A673 (cell line): ENCODE results near the gene NXPH2. TPM values are rescaled to one million over a fixed set of nuclear protein-coding genes. Genes with fewer than 3 reads are reported as not detected.

Experiments used
- BruUV-seq: library from RNA; stranded (reverse); fragments of 400-500 nt; replicated peaks from 2 replicates; lab custom pipeline; 2021; lab: Mats Ljungman, UMichigan
- CTCF ChIA-PET: fragments of 300-600 bp; sonication (Branson Sonifier 250); formaldehyde crosslinking; loops from one replicate; lab custom pipeline; 2022; ENCODE audit warnings: antibody characterized with exemption; lab: Charles Lee
- POLR2A ChIA-PET: fragments of 300-600 bp; sonication (Branson Sonifier 250); formaldehyde crosslinking; loops from one replicate; lab custom pipeline; 2022; ENCODE audit warnings: antibody characterized with exemption; ENCODE audit not compliant: low non-redundant PET; lab: Charles Lee
- DNase-seq: peaks from one replicate; pipeline ENCODE4 v3.0.0-alpha.2; 2015; ENCODE audit warnings: low spot score
- H3K27ac ChIP-seq: fragments of 200-600 bp; sonication (generic); 2 replicates; pipeline ENCODE4 v1.5.1; 2016; ENCODE audit warnings: mixed run types, low read depth, mild to moderate bottlenecking, mixed read lengths, antibody characterized with exemption, low read length; ENCODE audit not compliant: poor library complexity, severe bottlenecking
- H3K27me3 ChIP-seq: fragments of 200-600 bp; sonication (generic); replicated peaks from 2 replicates; pipeline ENCODE4 v1.6.1; 2017; ENCODE audit warnings: mixed run types, low read depth, mild to moderate bottlenecking, mixed read lengths, antibody characterized with exemption, low read length; ENCODE audit not compliant: insufficient read depth, poor library complexity
- H3K36me3 ChIP-seq: fragments of 200-600 bp; sonication (generic); 2 replicates; pipeline ENCODE4 v1.6.1; 2016; ENCODE audit warnings: mixed run types, mild to moderate bottlenecking, mixed read lengths, antibody characterized with exemption, low read length; ENCODE audit not compliant: insufficient read depth, poor library complexity, severe bottlenecking
- H3K4me1 ChIP-seq: fragments of 200-600 bp; sonication (generic); 2 replicates; pipeline ENCODE4 v1.6.1; 2017; ENCODE audit warnings: mixed run types, mild to moderate bottlenecking, mixed read lengths, antibody characterized with exemption, low read length; ENCODE audit not compliant: insufficient read depth, poor library complexity, severe bottlenecking
- H3K4me3 ChIP-seq: fragments of 200-600 bp; sonication (generic); 2 replicates; pipeline ENCODE4 v1.5.1; 2016; ENCODE audit warnings: low read depth, mixed run types, mild to moderate bottlenecking, mixed read lengths, low read length; ENCODE audit not compliant: poor library complexity, severe bottlenecking
- H3K9me3 ChIP-seq: fragments of 200-600 bp; sonication (generic); 2 replicates; pipeline ENCODE4 v1.6.1; 2016; ENCODE audit warnings: mixed run types, low read depth, mild to moderate bottlenecking, mixed read lengths, antibody characterized with exemption, low read length; ENCODE audit not compliant: poor library complexity, severe bottlenecking
- CTCF ChIP-seq: fragments of 300-800, 200-600 bp; sonication (generic); conservative IDR thresholded peaks from 2 replicates; pipeline ENCODE4 v1.5.1; 2017; ENCODE audit warnings: low read depth, mild to moderate bottlenecking, antibody characterized with exemption, low read length, moderate library complexity, mixed read lengths
- EZH2 ChIP-seq: fragments of 200-600 bp; sonication (generic); IDR thresholded peaks from 2 replicates; pipeline ENCODE4 v1.6.1; 2017; ENCODE audit warnings: borderline replicate concordance, low read depth, mild to moderate bottlenecking, mixed read lengths, antibody characterized with exemption, low read length; ENCODE audit not compliant: poor library complexity, severe bottlenecking
- intact Hi-C: fragments of 100-400 bp; cut with micrococcal nuclease; formaldehyde crosslinking; loops from one replicate; pipeline ENCODE4 v1.10.0; 2022; ENCODE audit not compliant: unreplicated experiment
- total RNA-seq: library from RNA; stranded (reverse); gene quantifications from 2 replicates; pipeline ENCODE4 v1.2.3, GENCODE V29; 2021

The NXPH2 gene
- total RNA-seq, 1 experiment from 2014 or later, result 5.4 TPM

GRCh38 chr2:138760676-138761075 lies 19.5 kb downstream of the NXPH2 start:
- H3K9me3 ChIP-seq, result no peaks in the 10 kb centered on the region
- TF ChIP-seq CTCF (no peak), EZH2 (no peak)
- ChIA-PET CTCF (no interaction called here), POLR2A (no interaction called here)
- BruUV-seq, result no TSS peak
- no peaks in the 10 kb centered on the region for H3K36me3 ChIP-seq
- H3K4me3 ChIP-seq, result no peak overlapping the region
- H3K27ac ChIP-seq, result no peak overlapping the region
- DNase-seq, result no peak
- intact Hi-C loops, result no loop called here
- no peaks in the 10 kb centered on the region for H3K27me3 ChIP-seq
- no peaks in the 10 kb centered on the region for H3K4me1 ChIP-seq

- H3K27me3 ChIP-seq, result no peaks in the 10 kb centered on the region
- CTCF ChIA-PET, result no interaction called here
- no peak overlapping the region for H3K27ac ChIP-seq
- no peaks in the 10 kb centered on the region for H3K36me3 ChIP-seq
- POLR2A ChIA-PET, result no interaction called here
- no peak overlapping the region for H3K4me3 ChIP-seq
- no peak for DNase-seq
- no peaks in the 10 kb centered on the region for H3K4me1 ChIP-seq
- BruUV-seq, result no TSS peak
- intact Hi-C loops, result no loop called here
- H3K9me3 ChIP-seq, result no peaks in the 10 kb centered on the region
- TF ChIP-seq EZH2, result no peak
- no peak for TF ChIP-seq CTCF
These were observed 22.8 kb downstream of the NXPH2 start for GRCh38 chr2:138757384-138757783.

- Histone ChIP-seq H3K27me3 (no peaks in the 10 kb centered on the region), H3K4me1 (no peaks in the 10 kb centered on the region), H3K9me3 (no peaks in the 10 kb centered on the region), H3K36me3 (no peaks in the 10 kb centered on the region), H3K27ac (no peak overlapping the region), H3K4me3 (no peak overlapping the region)
- no TSS peak for BruUV-seq
- POLR2A ChIA-PET, result no interaction called here
- no peak for DNase-seq
- CTCF ChIA-PET, result no interaction called here
- intact Hi-C loops, result no loop called here
- no peak for TF ChIP-seq EZH2
- no peak for TF ChIP-seq CTCF
These were observed 27.8 kb downstream of the NXPH2 start for GRCh38 chr2:138752197-138752956.
